SJSA1 (cell line): ENCODE measurements around the gene C9. TPM values are rescaled to one million over a fixed set of nuclear protein-coding genes. Genes with fewer than 3 reads are reported as not detected.
A peak's percentile ranks its signal among the peaks of the same experiment; 100 is the strongest.
"Not testable (repeated sequence)": the region's sequence is repeated elsewhere in the genome, so short reads cannot be mapped to it uniquely, and the experiment has no call there.

Experiments
- DNase-seq, 2 experiments: peaks; one replicate each; pipeline ENCODE4 v3.0.0-alpha.2; 2015 to 2020; ENCODE audit warnings: low spot score in 2 of 2, low read depth in 1 of 2
- H3K27ac ChIP-seq: fragments of 250-450 bp; sonication (Bioruptor Pico); 2 replicates; pipeline ENCODE4 v1.5.1; 2020; ENCODE audit warnings: mild to moderate bottlenecking, moderate library complexity
- H3K27me3 ChIP-seq: fragments of 250-450 bp; sonication (Bioruptor Pico); replicated peaks from 2 replicates; pipeline ENCODE4 v1.5.1; 2020; ENCODE audit warnings: mild to moderate bottlenecking, moderate library complexity
- H3K36me3 ChIP-seq: fragments of 250-450 bp; sonication (Bioruptor Pico); 2 replicates; pipeline ENCODE4 v1.5.1; 2020; ENCODE audit warnings: mild to moderate bottlenecking
- H3K4me1 ChIP-seq: fragments of 250-450 bp; sonication (Bioruptor Pico); replicated peaks from 2 replicates; pipeline ENCODE4 v1.6.1; 2021; ENCODE audit warnings: mild to moderate bottlenecking
- H3K4me3 ChIP-seq: fragments of 250-450 bp; sonication (Bioruptor Pico); 2 replicates; pipeline ENCODE4 v1.5.1; 2020; ENCODE audit warnings: mild to moderate bottlenecking
- H3K9me3 ChIP-seq: fragments of 250-450 bp; sonication (Bioruptor Pico); replicated peaks from 2 replicates; pipeline ENCODE4 v1.5.1; 2020; ENCODE audit warnings: mild to moderate bottlenecking
- total RNA-seq: library from RNA; depleted of rRNA; stranded (reverse); fragments of >200 nt; shearing (Covaris generic); gene quantifications from 2 replicates; pipeline ENCODE4 v1.2.3, GENCODE V29; 2014

Gene C9
- total RNA-seq, 1 experiment from 2014 or later = 0.37 TPM

DNA sequence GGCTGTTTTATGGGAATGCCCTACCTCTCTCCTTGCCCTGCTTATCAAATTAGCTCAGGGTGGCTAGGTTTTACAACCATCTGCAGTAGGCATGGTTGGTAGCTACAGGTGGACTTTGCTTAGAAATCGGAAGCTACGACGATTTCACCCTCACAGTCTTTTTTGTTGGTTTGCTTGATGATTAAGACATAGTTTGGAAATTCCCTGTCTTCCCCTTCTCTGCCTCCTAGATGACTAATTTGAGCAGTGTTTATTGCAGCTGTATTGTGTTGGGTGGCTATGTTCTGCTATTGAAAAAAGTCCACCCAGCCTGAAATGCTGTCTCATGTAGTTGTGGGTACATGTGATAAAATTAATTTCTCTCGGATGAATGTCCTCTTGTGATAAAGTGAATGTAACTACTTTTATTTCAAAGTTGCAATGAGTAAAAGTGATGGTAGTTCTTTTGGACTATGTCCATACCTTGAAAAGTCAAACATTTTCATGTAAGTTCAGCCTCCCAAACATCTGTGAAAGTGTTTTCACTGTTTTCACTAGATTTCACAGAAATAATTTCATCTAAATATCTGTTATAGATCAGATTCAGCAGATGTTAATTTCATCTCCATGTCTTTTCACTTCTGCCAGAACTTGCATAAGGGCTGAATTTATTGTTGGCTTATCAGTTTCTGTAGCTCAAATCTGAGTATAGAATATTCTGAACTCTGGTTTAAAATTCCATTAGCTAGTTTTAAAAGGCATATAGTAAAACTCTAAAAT is 107.6 kb downstream of the C9 start:
- Histone ChIP-seq H3K9me3 (no peaks in the 10 kb centered on the region), H3K36me3 (no peaks in the 10 kb centered on the region), H3K4me3 (peak overlapping the region; percentile 27), H3K27me3 (no peaks in the 10 kb centered on the region), H3K27ac (peak overlapping the region; percentile 61), H3K4me1 (peaks cover 18% of the 10 kb centered on the region)
- peak; percentile 54 to 83 for DNase-seq

DNA sequence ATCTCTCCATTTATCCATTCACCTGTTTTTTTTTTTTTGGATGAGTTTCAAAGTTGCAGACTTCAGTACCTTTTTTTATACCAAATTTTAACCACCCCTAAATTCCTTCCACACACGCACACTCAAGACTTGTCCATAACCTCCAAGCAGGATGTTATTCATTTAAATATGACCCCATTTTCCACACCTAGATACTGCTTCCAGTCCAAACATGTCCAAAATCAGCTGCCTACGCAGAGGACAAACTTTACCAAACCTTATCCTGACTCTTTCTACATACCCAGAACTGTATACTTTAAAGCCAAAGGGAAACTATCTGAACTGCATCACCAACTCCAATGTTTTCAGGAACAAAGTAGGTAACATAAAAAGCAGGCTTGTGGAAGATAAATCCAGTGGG is 108.9 kb downstream of the C9 start:
- Histone ChIP-seq H3K4me1 (peaks cover 18% of the 10 kb centered on the region), H3K27me3 (no peaks in the 10 kb centered on the region), H3K9me3 (no peaks in the 10 kb centered on the region)

DNA sequence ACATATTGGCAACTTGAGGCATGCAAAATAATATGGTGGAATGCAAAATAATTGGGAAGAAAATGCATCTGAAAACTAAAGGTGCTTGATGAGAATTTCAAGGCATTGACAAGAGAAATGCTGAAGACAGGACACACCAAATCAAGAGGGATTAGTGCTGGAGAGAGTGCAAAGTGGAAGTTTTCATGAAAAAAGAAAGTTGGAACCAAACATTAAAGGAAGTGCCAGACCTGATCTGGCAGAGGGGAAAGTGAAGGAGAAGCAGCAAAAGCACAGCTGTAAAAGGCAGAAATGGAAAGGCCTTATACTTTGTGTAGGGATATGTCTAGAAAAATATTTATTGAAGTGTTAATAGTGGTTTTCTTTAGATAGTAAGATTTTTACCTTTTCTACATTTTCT is 109.6 kb downstream of the C9 start:
- Histone ChIP-seq H3K27me3 (no peaks in the 10 kb centered on the region), H3K36me3 (no peaks in the 10 kb centered on the region), H3K4me3 (no peak overlapping the region), H3K9me3 (no peaks in the 10 kb centered on the region), H3K27ac (no peak overlapping the region), H3K4me1 (peaks cover 18% of the 10 kb centered on the region)
- no peak for DNase-seq

More for the DNA sequence above, 108.9 kb downstream of the C9 start:
- H3K4me3 ChIP-seq = no peak overlapping the region
- DNase-seq = no peak
- no peak overlapping the region for H3K27ac ChIP-seq
- no peaks in the 10 kb centered on the region for H3K36me3 ChIP-seq

DNA sequence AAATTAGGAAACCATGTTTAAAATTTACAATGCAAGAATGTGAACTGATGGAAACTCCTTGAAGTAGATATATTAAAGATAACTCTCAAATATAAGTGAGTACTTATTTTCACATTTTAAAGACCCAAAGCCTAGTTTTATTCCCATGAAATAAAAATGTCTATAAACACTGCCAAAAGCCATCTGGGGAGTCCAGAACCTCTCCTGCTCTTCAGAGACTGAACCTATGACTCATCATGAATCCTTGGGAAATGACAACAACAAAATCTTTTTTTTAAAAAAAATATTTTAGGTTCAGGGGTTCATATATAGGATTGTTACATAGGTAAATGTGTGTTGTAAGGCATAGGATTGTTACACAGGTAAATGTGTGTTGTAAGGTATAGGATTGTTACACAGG is 111.1 kb downstream of the C9 start:
- no peak overlapping the region for H3K27ac ChIP-seq
- no peaks in the 10 kb centered on the region for H3K36me3 ChIP-seq
- no peaks in the 10 kb centered on the region for H3K27me3 ChIP-seq
- no peak overlapping the region for H3K4me3 ChIP-seq
- no peaks in the 10 kb centered on the region for H3K9me3 ChIP-seq
- peak in 1 of 2 experiments; percentile 20 for DNase-seq
- H3K4me1 ChIP-seq = peaks cover 18% of the 10 kb centered on the region

DNA sequence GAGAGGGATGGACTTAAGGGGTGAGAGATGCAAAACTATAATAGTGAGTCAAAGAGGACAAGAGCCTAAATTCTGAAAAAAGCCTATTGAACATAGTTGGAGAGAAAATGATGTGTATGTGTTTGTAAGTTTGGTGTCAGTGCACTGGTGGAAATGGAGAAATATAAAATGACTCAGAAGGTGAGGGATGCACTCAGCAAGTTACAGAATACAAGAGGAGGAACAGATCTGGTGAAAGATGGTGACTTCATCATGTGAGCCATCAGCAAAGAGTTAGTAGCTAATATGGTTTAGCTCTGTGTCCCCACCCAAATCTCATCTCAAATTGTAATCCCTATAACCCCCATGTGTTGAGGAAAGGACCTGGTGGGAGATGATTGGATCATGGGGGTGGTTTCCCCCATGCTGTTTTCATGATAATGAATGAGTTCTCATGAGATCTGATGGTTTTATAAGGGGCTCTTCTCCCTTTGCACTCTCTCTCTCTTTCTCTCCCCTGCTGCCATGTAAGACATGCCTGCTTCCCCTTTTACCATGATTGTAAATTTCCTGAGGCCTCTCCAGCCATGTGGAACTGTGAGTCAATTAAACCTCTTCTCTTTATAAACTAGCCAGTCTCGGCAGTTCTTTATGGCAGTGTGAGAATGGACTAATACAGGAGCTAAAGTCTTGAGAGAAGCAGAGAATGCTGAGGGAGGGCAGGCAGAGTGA is 114.6 kb downstream of the C9 start:
- Histone ChIP-seq H3K9me3 (no peaks in the 10 kb centered on the region), H3K36me3 (no peaks in the 10 kb centered on the region), H3K27me3 (no peaks in the 10 kb centered on the region), H3K4me3 (no peak overlapping the region), H3K27ac (no peak overlapping the region), H3K4me1 (peaks cover 7% of the 10 kb centered on the region)
- no peak for DNase-seq

DNA sequence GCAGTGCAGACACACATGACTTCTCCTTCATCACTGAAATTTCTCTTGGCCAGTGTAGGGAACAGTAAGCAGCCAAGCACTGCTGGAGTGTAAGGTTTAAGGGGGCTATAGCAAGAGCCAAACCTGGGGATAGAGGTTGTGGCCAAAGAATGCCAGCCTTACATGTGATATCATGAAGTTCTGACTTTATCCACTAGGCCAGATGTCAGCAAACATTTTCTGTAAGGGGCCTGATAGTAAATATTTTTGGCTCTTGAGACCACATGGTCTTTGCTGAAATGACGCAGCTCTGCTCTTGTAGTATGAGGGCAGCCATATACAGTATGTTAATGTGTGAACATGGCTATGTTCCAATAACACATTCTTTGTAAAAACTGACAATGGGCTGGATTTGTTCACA is 115.2 kb downstream of the C9 start:
- Histone ChIP-seq H3K9me3 (no peaks in the 10 kb centered on the region), H3K4me3 (no peak overlapping the region), H3K27me3 (no peaks in the 10 kb centered on the region), H3K36me3 (no peaks in the 10 kb centered on the region), H3K4me1 (peaks cover 7% of the 10 kb centered on the region), H3K27ac (no peak overlapping the region)
- no peak for DNase-seq

DNA sequence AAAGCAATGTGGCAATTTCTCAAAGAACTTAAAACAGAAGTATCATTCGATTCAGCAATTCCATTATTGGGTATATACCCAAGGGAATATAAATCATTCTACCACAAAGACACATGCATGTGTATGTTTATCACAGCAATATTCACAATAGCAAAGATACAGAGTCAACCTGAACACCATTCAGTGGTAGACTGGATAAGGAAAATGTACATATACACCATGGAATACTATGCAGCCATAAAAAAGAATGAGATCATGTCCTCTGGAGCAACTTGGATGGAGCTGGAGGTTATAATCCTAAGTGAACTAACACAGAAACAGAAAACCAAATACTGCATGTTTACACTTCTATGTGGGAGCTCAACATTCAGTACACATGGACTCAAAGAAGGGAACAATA is 123.5 kb downstream of the C9 start:
- no peak overlapping the region for H3K27ac ChIP-seq
- no peaks in the 10 kb centered on the region; the same call in 1 of the 2 replicates for H3K9me3 ChIP-seq
- H3K4me3 ChIP-seq = no peak overlapping the region
- H3K36me3 ChIP-seq = no peaks in the 10 kb centered on the region
- DNase-seq = no peak
- H3K27me3 ChIP-seq = no peaks in the 10 kb centered on the region
- no peaks in the 10 kb centered on the region for H3K4me1 ChIP-seq

DNA sequence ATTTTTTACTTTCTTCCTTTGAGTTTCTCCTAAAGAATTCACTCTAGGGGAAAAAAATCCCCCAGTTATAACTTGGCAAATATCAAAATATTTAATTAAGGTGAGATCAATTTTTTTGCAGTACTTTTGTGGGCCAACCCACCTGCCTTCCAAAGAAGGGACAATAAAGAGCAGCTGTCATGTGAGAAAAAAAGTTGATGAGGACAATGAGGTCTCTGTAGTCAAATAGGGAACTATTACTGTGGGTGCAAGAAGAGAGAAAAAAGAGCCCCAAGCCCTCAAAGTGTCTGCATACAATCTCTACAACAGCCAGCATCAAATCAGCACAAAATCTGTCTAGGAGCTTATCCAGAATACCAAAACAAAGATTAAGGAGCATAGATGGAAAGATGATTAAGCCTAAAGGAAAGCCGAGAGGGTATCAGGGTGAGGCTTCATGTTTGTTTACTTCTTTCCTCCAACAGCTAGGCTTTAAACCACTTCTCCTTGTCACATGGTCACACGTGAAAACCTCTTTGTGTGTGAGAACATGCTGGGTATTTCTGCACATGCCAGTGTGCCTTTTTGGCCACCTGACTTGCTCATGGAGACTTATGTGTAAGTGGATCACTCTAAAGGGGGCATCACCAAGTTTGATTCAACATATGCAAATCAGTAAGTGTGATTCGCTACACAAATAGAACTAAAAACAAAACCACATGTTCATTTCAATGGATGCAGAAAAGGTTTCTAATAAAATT is 125.8 kb downstream of the C9 start:
- no peak for DNase-seq
- no peaks in the 10 kb centered on the region for H3K36me3 ChIP-seq
- no peaks in the 10 kb centered on the region for H3K27me3 ChIP-seq
- H3K4me1 ChIP-seq = no peaks in the 10 kb centered on the region
- no peak overlapping the region for H3K27ac ChIP-seq
- no peaks in the 10 kb centered on the region; the same call in 1 of the 2 replicates for H3K9me3 ChIP-seq
- H3K4me3 ChIP-seq = no peak overlapping the region

DNA sequence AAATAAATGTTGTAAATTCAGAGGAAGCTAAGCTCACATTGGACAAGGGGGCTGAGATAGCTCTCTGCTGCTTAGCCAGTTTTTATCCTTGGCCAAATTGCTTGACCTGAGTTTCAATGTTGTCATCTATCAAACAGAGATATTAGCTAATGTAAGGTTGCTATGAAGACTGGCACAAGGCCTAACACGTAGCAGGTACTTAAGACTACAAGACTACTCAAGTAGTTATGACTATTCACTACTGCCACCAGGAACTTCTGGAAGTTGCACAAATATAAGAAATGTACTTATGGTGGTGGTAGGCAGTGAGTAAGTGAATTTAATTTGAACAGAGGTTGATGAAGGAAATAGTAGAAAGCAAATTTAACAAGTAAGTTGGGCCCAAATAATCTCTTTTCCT is 127.6 kb downstream of the C9 start:
- Histone ChIP-seq H3K4me1 (peaks cover 4% of the 10 kb centered on the region; the same call in 1 of the 2 replicates), H3K9me3 (no peaks in the 10 kb centered on the region; the same call in 1 of the 2 replicates), H3K27ac (no peak overlapping the region), H3K27me3 (no peaks in the 10 kb centered on the region), H3K36me3 (no peaks in the 10 kb centered on the region), H3K4me3 (no peak overlapping the region)
- no peak for DNase-seq

DNA sequence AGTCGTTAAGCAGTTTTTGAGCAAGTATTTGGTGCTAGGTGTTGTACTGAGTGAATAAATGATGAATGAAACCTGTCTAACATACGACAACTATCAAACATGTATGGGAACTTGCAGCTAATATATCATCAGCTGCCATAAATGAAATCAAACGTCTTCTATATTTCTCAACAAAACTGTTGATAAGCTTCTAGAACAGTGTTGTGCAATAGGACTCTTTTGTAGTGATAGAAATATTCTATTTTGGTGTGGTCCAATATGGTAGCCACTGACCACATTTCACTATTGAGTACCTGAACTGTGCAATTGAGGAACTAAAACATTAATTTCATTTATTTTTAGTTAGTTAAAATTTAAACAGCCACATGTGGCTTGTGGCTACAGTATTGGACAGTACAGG is 128.6 kb downstream of the C9 start:
- H3K9me3 ChIP-seq = no peaks in the 10 kb centered on the region
- no peak overlapping the region for H3K27ac ChIP-seq
- no peaks in the 10 kb centered on the region for H3K27me3 ChIP-seq
- H3K36me3 ChIP-seq = no peaks in the 10 kb centered on the region
- no peak overlapping the region for H3K4me3 ChIP-seq
- no peak for DNase-seq
- peaks cover 6% of the 10 kb centered on the region; the same call in 1 of the 2 replicates for H3K4me1 ChIP-seq

DNA sequence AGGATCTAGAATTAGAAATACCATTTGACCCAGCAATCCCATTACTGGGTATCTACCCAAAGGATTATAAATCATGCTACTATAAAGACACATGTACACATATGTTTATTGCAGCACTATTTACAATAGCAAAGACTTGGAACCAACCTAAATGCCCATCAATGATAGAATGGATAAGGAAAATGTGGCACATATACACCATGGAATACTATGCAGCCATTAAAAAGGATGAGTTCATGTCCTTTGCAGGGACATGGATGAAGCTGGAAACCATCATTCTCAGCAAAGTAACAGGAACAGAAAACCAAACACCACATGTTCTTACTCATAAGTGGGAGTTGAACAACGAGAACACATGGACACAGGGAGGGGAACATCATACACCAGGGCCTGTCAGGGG is 129.8 kb downstream of the C9 start:
- H3K27ac ChIP-seq, H3K27me3 ChIP-seq, H3K9me3 ChIP-seq, H3K4me3 ChIP-seq, H3K36me3 ChIP-seq, H3K4me1 ChIP-seq, DNase-seq: not testable (repeated sequence)
